Measurements from ENCODE around the gene METTL8. TPM values are rescaled to one million over a fixed set of nuclear protein-coding genes. Genes with fewer than 3 reads are reported as not detected.
A peak's percentile ranks its signal among the peaks of the same experiment; 100 is the strongest.
"Not testable (repeated sequence)": the region's sequence is repeated elsewhere in the genome, so short reads cannot be mapped to it uniquely, and the experiment has no call there.

Gene METTL8
- total RNA-seq, 2 donors from 2014 or later, result 19.5 to 27.7 TPM

DNA sequence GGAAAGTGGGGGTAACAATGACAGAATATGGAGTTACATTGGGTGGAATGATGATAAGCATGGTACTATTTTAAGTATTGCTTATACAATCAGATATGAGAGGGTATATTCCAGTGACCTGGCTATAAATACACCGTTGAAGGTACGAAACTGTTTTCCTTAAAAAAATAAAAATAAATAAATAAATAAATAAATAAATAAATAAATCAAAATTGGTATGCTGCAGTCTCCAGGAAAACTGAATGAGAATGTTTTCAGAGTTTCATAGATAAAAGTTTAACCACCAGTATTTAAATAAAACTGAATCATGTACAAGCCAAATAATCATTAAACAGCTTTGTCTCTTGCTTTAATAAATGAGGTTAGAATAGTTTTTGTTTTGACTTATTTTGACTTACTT lies 71.4 kb downstream of the METTL8 start:
- no peaks in the 10 kb centered on the region for H3K27me3 Mint-ChIP-seq
- H3K4me1 Mint-ChIP-seq, result peaks cover 6% of the 10 kb centered on the region
- H3K9me3 Mint-ChIP-seq, result peaks cover 8% of the 10 kb centered on the region
- H3K36me3 Mint-ChIP-seq (ENCODE audit: low read depth), result peaks cover 29% of the 10 kb centered on the region
- H3K27ac Mint-ChIP-seq, result no peak overlapping the region
- H3K4me3 Mint-ChIP-seq, result no peak overlapping the region
- ATAC-seq (replicated peaks), result no peak

GRCh38 chr2:171360905-171361304 lies 72.9 kb downstream of the METTL8 start:
- no peaks in the 10 kb centered on the region for H3K9me3 Mint-ChIP-seq
- ATAC-seq (replicated peaks), result no peak

GRCh38 chr2:171353746-171354145 lies 80.0 kb downstream of the METTL8 start:
- not testable (repeated sequence) for H3K4me3 Mint-ChIP-seq; H3K9me3 Mint-ChIP-seq; H3K27me3 Mint-ChIP-seq; H3K4me1 Mint-ChIP-seq; ATAC-seq (replicated peaks); H3K27ac Mint-ChIP-seq; H3K36me3 Mint-ChIP-seq (ENCODE audit: low read depth)

More at GRCh38 chr2:171360905-171361304, 72.9 kb downstream of the METTL8 start:
- no peak overlapping the region for H3K4me3 Mint-ChIP-seq
- no peaks in the 10 kb centered on the region for H3K27me3 Mint-ChIP-seq
- no peak overlapping the region for H3K27ac Mint-ChIP-seq
- H3K36me3 Mint-ChIP-seq (ENCODE audit: low read depth), result peaks cover 27% of the 10 kb centered on the region
- peaks cover 6% of the 10 kb centered on the region for H3K4me1 Mint-ChIP-seq

- Mint-ChIP-seq H3K36me3 (ENCODE audit: low read depth) (no peaks in the 10 kb centered on the region), H3K9me3 (peaks cover 1% of the 10 kb centered on the region), H3K4me3 (peak overlapping the region; percentile 48), H3K4me1 (peaks cover 28% of the 10 kb centered on the region), H3K27me3 (no peaks in the 10 kb centered on the region), H3K27ac (peak overlapping the region; percentile 83)
- ATAC-seq (replicated peaks), result no peak
Measured at GRCh38 chr2:171348056-171348455, 85.7 kb downstream of the METTL8 start.

GRCh38 chr2:171347591-171348032 lies 86.2 kb downstream of the METTL8 start:
- Mint-ChIP-seq H3K27me3 (no peaks in the 10 kb centered on the region), H3K27ac (peak overlapping the region; percentile 83), H3K9me3 (no peaks in the 10 kb centered on the region), H3K36me3 (ENCODE audit: low read depth) (no peaks in the 10 kb centered on the region), H3K4me1 (peaks cover 28% of the 10 kb centered on the region), H3K4me3 (peak overlapping the region; percentile 48)
- peak; percentile 83 for ATAC-seq (replicated peaks)

- H3K9me3 Mint-ChIP-seq, result no peaks in the 10 kb centered on the region
- H3K4me1 Mint-ChIP-seq, result peaks cover 28% of the 10 kb centered on the region
- H3K4me3 Mint-ChIP-seq, result peak overlapping the region; percentile 48
- ATAC-seq (replicated peaks), result peak; percentile 88
- no peaks in the 10 kb centered on the region for H3K27me3 Mint-ChIP-seq
- H3K36me3 Mint-ChIP-seq (ENCODE audit: low read depth), result no peaks in the 10 kb centered on the region
- peak overlapping the region; percentile 83 for H3K27ac Mint-ChIP-seq
Measured at GRCh38 chr2:171346723-171347557, 86.8 kb downstream of the METTL8 start.

- Mint-ChIP-seq H3K9me3 (no peaks in the 10 kb centered on the region), H3K4me3 (peak overlapping the region; percentile 48), H3K27me3 (no peaks in the 10 kb centered on the region), H3K4me1 (peaks cover 28% of the 10 kb centered on the region), H3K27ac (peak overlapping the region; percentile 83), H3K36me3 (ENCODE audit: low read depth) (no peaks in the 10 kb centered on the region)
- ATAC-seq (replicated peaks), result no peak
Measured at GRCh38 chr2:171345971-171346722, 87.6 kb downstream of the METTL8 start.

- H3K4me3 Mint-ChIP-seq, result no peak overlapping the region
Measured at GRCh38 chr2:171344182-171344581, 89.6 kb downstream of the METTL8 start.

DNA sequence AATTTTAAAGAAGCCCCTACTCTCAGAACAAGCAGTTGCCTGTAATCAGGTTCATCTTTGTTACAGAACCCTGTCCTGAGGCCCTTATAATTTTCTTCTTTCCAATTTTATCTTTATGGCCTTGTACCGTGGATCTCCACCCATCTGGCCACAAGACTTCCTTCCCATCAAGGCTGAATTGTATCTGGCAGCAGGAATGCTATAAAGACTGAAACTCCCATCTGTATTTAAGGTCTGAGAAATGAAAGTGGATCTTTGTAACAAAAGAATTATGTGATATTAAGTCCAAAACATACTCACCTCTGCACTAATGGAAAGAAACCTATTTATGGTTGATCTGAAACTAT lies 91.8 kb downstream of the METTL8 start:
- H3K27ac Mint-ChIP-seq, result no peak overlapping the region
- H3K9me3 Mint-ChIP-seq, result no peaks in the 10 kb centered on the region
- peaks cover 7% of the 10 kb centered on the region for H3K36me3 Mint-ChIP-seq (ENCODE audit: low read depth)
- H3K4me1 Mint-ChIP-seq, result peaks cover 16% of the 10 kb centered on the region
- H3K27me3 Mint-ChIP-seq, result no peaks in the 10 kb centered on the region
- H3K4me3 Mint-ChIP-seq, result no peak overlapping the region
- no peak for ATAC-seq (replicated peaks)

More at GRCh38 chr2:171344182-171344581, 89.6 kb downstream of the METTL8 start:
- H3K36me3 Mint-ChIP-seq (ENCODE audit: low read depth), result no peaks in the 10 kb centered on the region
- no peak for ATAC-seq (replicated peaks)
- no peaks in the 10 kb centered on the region for H3K27me3 Mint-ChIP-seq
- peaks cover 28% of the 10 kb centered on the region for H3K4me1 Mint-ChIP-seq
- peak overlapping the region; percentile 58 for H3K27ac Mint-ChIP-seq
- no peaks in the 10 kb centered on the region for H3K9me3 Mint-ChIP-seq

DNA sequence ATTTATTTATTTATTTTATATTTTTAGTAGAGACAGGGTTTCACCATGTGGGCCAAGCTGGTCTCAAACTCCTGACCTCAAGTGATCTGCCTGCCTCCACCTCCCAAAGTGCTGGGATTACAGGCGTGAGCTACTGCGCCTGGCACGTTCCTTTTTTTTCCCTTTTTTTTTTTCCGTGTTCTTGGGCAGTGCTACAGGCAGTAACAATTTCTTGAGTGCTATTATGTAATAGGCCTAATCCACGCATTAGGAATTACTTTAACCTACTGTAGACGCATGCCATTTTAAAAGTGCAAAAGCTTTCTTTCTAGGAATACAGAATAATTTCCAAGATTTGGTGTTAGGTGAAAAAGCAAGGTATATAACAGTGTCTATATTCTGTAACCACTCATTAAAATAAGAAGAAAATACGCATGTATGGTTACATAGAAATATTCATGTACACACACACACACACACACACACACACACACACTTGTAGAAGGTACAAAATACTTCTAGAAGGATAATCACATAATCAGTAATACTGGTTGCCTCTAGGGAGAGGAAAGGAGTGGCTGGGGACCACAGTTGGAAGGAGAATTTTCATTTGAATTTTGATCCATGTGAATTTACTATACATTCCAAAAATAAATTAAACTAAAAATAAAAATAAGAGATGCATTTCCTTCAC lies 92.3 kb downstream of the METTL8 start:
- peaks cover 8% of the 10 kb centered on the region for H3K36me3 Mint-ChIP-seq (ENCODE audit: low read depth)
- H3K4me3 Mint-ChIP-seq, result no peak overlapping the region
- no peak overlapping the region for H3K27ac Mint-ChIP-seq
- no peaks in the 10 kb centered on the region for H3K27me3 Mint-ChIP-seq
- no peaks in the 10 kb centered on the region for H3K9me3 Mint-ChIP-seq
- H3K4me1 Mint-ChIP-seq, result peaks cover 12% of the 10 kb centered on the region
- ATAC-seq (replicated peaks), result no peak

DNA sequence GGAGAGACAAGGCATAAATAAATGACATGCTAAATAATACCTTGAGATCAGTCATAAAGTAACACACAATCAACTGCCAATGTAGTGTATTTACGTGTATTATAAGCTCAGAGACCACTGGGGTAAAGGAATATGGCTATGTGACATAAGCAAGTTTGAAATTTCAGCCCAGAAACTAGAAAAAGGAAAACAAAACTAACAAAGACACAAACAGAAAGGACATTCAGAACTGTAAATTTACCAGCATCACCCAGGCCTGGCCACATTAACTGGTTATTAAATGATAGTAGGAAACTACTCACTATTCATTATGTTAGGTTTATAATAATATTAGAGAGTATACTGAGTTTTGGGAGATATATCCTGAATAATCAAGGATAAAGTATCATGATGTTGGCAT lies 98.8 kb downstream of the METTL8 start:
- no peaks in the 10 kb centered on the region for H3K4me1 Mint-ChIP-seq
- H3K36me3 Mint-ChIP-seq (ENCODE audit: low read depth), result peaks cover 8% of the 10 kb centered on the region
- H3K27ac Mint-ChIP-seq, result no peak overlapping the region
- no peak overlapping the region for H3K4me3 Mint-ChIP-seq
- H3K27me3 Mint-ChIP-seq, result no peaks in the 10 kb centered on the region
- no peak for ATAC-seq (replicated peaks)
- no peaks in the 10 kb centered on the region for H3K9me3 Mint-ChIP-seq

DNA sequence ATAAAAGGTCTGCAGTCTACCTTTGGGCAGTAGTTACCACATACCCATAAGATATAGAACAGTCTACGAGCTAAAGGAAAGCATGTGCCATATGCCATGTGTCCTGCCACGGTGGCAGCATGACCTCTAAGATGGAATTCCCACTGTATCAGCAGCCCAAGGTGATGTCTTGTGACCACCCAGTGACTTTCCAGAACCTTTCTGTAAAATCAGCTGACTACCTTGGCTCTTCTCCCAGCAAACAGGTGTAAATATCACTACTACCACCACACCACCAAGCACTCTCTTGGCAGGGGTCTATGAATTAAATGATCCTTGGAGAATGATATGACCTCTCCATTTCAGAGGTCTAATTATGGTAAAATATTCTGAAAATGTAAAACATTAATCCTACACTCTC lies 99.6 kb downstream of the METTL8 start:
- no peaks in the 10 kb centered on the region for H3K9me3 Mint-ChIP-seq
- H3K36me3 Mint-ChIP-seq (ENCODE audit: low read depth), result peaks cover 8% of the 10 kb centered on the region
- no peak for ATAC-seq (replicated peaks)
- no peaks in the 10 kb centered on the region for H3K4me1 Mint-ChIP-seq
- H3K4me3 Mint-ChIP-seq, result no peak overlapping the region
- H3K27me3 Mint-ChIP-seq, result no peaks in the 10 kb centered on the region
- no peak overlapping the region for H3K27ac Mint-ChIP-seq

GRCh38 chr2:171330155-171330956 lies 103.4 kb downstream of the METTL8 start:
- H3K4me3 Mint-ChIP-seq, result peak overlapping the region; percentile 59
- peaks cover 16% of the 10 kb centered on the region for H3K4me1 Mint-ChIP-seq
- H3K9me3 Mint-ChIP-seq, result no peaks in the 10 kb centered on the region
- ATAC-seq (replicated peaks), result no peak
- H3K36me3 Mint-ChIP-seq (ENCODE audit: low read depth), result peaks cover 9% of the 10 kb centered on the region
- no peaks in the 10 kb centered on the region for H3K27me3 Mint-ChIP-seq
- H3K27ac Mint-ChIP-seq, result peak overlapping the region; percentile 79

DNA sequence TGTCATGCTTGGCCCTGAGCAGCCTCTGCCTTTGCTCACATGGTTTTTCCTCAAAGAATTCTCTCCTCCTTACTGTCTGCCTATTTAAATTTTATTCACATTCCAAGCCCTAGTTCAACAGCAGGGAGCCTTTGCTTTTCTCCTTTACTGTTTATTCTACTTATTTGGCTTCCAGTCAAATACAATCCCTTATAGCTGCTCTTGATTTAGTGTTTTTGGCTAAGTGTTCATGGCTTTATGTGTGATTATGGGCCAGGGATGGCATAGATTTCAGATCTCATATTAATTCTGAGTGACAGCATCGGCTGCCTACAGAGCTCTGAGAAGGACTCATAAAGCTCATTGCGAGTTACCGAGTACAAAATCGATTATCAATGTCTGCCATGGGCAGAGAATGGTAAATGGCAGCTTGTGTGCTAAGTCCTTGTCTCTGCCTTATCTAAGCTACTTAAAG lies 106.7 kb downstream of the METTL8 start:
- Mint-ChIP-seq H3K27me3 (no peaks in the 10 kb centered on the region), H3K9me3 (no peaks in the 10 kb centered on the region), H3K4me3 (peak overlapping the region; percentile 81), H3K4me1 (peaks cover 23% of the 10 kb centered on the region), H3K27ac (peak overlapping the region; percentile 88), H3K36me3 (ENCODE audit: low read depth) (peaks cover 29% of the 10 kb centered on the region)
- ATAC-seq (replicated peaks), result peak; percentile 23
